HG03175 (cell line): Measurements from ENCODE around the gene D2HGDH.

Experiments used
- ATAC-seq: cut with Tn5 transposase; IDR thresholded peaks from one replicate; pipeline ENCODE4 v1.9.1; 2021; ENCODE audit warnings: mild to moderate bottlenecking, moderate library complexity; ENCODE audit not compliant: unreplicated experiment

D2HGDH gene

DNA sequence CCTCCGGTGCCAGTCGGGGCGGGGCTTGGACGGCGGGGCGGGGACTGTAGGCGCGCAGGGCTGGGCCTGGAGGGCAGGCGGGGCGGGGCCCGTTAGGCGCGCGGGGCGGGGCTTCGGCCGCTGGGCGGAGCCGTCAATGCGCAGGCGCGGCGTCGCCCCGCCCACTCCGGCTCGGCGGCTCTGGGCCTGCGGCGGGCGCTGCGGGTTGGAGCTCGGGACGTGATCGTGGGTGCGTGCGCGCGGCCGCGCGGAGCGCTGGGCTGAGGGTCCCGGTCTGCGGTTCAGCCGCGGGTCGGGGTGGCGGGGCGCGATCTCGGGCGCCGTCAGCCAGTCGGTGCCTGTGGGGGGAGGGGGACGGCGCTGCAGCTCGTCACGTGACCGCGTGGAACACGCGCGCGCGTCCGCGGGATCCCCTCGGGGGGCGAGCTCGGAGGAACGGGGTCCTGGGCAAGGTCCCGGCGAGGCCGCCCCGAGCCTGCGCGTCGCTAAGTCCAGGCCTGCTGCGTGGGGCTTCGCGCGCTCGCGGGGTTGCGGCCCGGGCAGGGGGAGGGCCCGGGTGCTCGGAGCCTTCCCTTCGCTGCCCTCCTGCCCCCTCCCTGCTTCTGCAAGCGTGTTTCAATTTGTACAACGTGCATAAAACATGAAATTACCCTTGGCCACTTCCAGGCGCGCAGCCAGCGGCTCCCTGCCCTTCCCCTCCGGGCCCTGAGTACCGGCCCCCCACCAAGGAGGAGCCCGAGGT, at the start of gene D2HGDH:
D2HGDH (plus strand) TSS at position 164 of the 742 bp plus-strand sequence. CDS start 595 bp downstream, outside the sequence.
- peak; percentile 79 for ATAC-seq

DNA sequence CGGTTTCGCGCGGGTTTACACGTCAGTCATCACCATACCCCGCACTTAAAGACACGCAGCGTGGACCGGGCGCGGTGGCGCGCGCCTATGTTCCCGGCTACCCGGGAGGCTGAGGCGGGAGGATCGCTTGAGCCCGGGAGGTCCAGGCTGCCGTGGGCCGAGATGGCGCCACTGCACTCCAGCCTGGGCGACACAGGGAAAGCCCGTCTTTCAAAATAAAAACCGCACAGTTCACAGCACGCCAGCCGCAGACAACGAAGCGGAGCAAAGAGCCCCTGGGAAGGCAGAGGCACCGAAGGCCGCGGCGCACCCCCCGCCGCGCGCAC, 48.1 kb upstream of the D2HGDH start:
- ATAC-seq = peak; percentile 11

DNA sequence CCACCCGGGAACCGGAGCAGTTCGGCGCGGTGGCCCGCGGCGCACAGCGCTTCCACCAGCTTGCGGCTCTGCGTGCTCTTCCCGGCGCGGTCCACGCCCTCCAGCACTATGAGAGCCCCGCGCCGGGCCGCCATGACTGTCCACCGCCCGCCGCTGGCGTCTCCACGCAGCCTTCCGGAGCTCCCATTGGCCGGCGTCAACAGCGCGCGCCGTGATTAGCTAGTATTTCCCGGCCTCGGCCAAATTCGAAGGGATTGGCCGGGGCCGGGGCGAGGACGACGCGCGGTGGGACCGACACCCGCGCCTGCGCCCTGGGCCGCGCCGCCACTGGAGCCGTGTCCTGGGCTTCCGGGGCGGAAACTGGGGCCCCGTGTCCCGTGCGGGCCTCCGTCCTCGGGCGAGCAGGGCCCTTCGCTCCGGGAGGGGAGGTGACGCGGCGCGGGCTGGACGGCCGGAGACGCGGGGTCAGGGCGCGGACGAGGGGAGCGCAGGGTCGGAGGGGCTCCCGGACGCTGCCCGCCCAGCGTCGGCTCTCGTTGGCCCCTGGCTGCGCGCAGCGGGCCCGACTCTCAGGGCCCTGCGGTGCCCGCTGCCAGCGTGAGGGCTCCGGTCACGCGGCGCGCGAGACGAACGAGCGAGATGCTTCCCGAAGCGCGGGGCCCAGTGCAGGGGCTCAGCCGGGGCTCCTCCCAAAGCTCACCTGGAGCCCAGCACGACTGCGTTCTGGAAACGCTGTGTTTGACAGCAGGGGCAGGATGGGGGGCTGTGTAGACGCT, 47.6 kb upstream of the D2HGDH start, which contains the start of gene DTYMK:
DTYMK (minus strand) TSS at position 166 of the 776 bp plus-strand sequence; CDS start at position 134, 32 bp downstream.
- ATAC-seq = peak; percentile 94

DNA sequence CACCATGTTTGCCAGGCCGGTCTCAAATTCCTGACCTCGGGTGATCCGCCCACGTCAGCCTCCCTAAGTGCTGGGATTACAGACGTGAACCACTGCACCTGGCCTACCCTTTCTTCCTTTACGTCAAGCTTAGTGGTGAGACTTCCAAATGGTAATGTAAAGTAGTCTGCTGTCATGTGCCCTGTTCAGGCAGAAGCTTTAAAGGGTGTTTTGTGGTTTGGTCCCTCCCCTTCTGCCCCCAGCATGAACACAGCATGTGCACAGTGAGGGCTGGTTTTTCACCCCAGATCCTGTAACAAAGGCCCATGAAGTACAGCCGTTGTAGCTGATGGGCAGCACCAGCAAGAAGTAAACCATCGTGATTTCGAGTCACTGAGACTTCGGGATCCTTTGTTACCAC, 45.1 kb upstream of the D2HGDH start:
- no peak for ATAC-seq

DNA sequence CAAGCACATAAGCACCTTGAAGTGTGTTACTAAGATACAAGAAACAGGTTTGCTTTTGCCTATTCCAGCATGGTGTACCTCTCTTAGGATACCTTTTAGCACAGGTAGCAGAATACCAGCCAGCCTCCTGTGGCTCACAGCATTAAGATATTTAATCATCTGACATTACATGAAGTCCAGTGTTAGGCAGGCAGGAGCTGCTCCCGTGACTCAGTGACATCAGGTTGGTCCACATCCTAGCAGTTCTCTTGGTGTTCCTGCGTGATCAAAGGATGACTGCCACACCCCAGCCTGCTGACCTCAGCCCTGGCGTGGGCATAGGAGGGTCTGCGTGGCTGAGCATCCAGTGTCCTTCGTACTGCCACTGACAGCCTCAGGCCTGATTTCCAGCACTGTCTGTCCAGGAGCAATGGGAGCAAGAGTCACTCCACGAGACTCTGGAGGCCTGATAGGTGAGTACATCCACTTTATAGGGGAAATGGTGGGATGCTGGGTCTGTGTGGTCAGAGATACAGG, 44.2 kb upstream of the D2HGDH start:
- no peak for ATAC-seq

DNA sequence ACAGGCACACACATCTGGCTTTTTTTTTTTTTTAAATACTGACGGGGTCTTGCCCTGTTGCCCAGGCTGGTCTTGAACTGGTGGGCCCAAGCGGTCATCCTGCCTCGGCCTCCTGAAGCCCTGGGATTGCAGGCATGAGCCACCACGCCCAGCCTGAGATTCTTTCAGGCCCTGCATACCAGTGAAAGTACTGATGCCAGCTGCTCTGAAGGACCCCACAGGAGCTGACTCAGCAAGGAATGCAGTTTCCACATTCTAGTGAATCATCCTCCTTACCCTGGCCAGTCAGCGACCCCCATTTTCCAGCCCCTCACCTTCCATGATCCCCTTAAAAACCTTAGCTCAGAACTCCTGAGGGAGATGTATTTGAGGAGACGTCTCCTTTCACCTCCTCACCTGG, 42.0 kb upstream of the D2HGDH start:
- ATAC-seq = no peak

DNA sequence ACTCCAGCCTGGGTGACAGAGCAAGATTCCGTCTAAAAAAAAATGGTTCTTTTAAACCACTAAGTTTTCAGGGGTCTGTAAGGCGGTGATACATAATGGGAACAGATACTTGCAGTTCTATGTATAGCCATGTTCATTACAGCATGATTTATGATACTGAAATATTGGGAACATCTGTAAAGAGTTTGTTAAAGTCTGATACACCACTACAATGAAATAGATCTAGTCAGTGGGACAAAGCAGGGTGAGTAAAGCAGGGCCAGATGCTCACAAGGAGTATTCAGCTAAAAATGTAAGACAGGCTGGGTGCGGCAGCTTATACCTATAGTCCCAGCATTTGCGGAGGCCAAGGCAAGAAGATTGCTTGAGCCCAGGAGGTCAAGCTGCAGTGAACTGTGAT, 38.8 kb upstream of the D2HGDH start:
- no peak for ATAC-seq

DNA sequence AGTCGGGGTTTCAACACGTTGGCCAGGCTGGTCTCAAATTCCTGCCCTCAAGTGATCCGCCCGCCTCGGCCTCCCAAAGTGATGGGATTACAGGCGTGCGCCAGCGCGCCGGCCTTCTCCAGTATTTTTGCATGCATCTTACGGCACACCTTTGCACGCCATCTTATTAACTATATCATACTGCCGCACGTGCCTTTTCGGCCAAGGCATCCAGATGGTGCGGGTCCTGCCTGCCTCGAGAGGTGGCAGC, 33.4 kb upstream of the D2HGDH start:
- ATAC-seq = no peak

DNA sequence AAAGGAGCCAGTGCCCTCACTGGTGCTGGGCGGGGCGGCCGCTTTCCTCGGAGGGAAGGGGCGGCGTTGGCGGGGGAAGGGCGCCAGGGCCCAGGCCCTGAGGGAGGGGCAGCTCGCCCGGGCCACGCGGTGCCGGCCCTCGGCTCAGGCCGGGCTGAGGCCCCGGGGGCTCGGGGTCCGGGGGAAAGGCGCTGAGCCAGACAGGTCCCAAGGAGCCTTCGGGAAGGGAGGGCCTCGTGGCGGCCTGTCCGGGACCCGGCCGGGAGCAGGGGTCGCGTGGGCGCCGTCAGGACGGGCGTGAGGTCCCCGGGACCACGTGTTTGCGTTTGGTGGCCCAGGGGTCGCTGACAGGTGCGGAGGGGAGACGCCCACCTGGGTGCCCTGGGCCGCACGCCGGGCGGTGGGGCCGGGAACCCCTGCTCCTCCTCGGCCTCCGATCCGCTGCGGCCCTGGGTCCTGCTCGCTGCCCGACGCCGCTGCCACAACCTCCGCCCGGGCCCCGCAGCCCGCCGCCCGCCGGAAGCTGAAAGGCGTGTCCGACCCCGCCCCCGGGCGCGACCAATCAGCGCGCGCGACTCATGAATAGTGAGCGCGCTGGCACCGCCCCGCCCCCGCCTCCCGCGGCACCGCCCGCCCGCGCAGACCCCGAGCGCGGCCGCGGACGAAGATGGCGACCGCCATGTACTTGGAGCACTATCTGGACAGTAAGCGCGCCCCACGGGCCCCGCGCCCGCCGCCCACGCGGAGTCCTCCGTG, 32.9 kb upstream of the D2HGDH start, which contains the start of gene ING5:
ING5 (plus strand) TSS at position 641 of the 756 bp plus-strand sequence; CDS start at position 668, 27 bp downstream.
- peak; percentile 60 for ATAC-seq

DNA sequence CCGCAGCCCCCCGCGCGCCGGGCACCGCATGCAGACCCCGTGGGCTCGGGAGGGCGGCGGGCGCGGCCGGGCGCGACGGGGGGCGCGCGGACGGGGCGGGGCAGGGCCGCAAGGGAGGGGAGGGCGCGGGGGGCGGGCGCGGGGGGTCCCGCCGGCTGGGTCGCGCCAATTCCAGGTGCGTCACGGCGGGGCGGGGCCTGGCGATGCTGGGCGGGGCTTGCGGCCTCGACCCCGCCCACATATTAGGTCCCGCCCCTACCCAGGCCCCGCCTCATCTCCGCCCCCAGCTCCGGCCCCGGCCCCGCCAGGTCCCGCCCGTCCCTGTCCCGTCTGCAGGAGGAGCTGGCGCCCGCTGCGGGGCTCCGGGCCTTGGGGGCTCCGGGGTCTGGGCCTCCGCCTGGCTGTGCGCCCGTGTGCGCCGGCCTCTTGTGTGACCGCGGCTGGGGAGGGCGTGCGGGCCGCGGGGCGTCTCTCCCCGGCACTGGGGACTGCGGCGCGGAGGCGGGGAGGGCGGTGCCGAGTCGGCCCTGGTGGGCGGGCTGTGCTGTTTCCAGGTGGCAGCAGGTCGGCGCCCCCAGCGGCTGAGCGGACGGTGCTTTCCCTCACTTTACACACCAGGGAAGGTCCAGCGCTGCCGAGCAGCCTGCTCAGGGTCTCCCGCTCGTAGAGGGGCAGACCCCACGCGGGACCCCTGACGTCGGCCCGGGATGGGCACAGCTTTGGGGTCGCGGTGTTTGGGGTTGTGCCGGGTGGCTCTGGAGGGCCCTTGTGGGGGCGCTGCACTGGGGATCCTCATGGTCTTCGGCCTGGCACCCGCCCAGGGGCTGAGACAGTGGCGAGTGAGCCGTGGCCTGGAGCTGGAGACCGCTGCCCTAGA, 32.0 kb upstream of the D2HGDH start:
- ATAC-seq = peak; percentile 72

DNA sequence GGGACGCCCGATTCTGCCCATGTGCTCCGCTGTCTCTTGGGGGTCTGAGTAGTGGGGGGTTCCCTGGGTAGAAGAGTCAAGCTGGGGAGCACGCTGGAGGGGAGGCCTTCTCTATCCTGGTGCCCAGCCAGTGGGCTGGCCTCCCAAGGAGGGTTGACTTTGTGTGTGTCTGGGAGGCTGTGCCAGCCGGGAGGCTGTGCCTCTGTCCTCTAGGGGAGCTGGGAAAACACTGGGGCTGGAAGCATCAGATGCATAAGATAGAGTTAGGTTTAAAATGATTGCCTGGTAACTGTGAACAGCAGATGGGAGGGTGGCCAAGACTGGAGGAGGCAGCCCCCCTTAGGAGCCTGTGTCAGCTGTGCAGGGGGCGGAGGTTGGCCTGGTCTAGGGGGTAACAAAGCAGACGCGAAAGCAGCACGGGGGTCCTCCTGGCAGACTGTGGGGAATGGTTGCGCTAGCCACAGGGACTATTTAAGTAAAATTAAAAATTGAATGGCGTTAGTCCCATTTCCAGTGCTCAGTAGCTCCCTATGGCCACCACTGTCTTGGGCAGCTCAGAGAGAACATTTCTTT, 31.3 kb upstream of the D2HGDH start:
- no peak for ATAC-seq

DNA sequence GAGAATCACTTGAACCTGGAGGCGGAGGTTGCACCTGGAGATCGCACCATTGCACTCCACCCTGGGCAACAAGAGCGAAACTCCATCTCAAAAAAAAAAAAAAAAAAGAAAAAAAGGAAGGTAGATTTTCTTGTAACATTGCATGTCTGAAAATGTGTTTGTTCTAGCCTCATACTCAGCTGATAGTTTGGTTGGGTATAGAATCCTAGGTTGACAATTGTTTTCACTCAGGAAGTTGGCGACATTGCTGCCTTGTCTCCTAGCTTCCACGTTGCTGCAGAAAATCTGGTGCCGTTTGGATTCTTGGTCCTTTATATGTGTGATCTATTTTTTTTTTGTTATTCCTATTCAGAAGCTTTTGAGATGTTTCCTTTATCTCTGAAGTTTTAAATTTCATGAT, 27.9 kb upstream of the D2HGDH start:
- no peak for ATAC-seq

DNA sequence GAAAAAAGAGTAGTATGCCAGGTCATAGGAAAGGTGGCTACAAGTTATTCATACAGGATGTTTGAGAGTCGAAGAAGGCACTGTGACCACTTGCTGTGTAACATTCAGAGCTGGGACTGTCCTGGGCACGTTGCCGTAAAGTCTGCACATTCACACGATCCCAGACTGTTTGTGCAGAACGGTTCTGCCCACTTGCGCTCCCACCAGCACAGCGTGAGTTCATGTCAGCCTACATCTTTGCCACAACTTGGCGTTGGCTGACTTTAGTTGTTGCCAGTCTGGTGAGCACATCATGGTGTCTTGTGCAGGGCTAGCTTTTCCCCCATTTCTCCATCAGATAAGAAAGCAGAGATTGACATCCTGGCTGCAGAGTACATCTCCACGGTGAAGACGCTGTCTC, 25.6 kb upstream of the D2HGDH start:
- no peak for ATAC-seq

DNA sequence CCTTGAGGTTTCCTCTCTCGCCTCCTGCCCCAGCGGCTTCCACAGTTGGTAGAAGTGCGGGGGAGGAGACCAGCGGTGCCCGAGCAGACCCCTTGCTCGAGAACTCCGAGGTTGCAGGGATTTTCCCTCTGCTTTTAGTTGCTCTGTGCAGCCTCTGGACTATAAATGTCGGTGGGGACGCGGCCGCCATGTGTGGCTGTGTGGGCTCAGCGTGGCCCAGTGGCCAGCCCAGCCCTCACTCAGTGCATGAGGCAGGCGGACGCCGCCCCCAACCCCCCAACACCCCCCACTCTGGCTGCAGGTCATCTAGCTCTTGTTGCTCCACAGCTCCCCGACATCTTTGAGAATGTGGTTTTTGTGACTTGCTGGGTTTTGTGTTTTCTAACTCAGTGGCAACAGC, 15.3 kb upstream of the D2HGDH start:
- ATAC-seq = no peak

DNA sequence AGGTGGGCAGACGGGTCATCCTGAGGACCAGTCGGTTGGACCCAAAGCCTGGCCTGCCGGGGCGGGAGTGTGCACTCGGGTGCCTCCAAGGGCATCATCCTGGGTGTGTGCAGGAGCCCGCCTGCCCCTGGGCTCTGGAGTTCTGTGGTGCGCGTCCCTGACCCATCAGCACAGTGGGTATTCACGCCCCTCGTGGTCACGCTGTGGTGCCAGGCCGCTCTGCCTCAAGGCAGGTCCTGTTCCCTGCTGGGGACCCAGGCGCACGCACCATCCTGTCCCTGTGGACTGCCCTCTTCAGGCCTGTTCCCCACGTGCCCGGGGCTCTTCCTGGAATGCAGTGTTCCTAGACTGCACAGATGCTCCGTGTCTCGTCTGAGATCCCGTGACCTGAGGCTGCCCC, 14.3 kb upstream of the D2HGDH start:
- no peak for ATAC-seq

DNA sequence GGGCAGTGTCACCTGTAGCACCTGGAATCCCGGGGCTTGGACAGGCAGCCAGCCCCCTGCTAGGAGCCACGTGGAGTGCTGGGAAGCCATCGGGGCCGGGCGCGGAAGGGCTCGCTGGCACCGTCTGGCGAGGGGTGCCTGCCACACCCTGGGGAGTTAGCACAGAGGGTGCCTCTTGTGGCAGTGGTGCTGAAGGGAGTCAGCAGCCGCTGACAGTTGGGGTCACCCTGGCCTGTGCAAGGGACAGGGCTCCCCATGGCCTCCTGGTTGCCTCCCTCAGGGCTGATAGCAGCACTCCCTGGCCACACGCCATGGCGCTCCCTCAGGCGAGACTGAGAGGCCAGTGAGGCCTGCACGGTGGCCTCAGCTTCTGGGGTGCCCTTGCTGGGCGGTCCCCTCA, 13.9 kb upstream of the D2HGDH start:
- ATAC-seq = no peak

DNA sequence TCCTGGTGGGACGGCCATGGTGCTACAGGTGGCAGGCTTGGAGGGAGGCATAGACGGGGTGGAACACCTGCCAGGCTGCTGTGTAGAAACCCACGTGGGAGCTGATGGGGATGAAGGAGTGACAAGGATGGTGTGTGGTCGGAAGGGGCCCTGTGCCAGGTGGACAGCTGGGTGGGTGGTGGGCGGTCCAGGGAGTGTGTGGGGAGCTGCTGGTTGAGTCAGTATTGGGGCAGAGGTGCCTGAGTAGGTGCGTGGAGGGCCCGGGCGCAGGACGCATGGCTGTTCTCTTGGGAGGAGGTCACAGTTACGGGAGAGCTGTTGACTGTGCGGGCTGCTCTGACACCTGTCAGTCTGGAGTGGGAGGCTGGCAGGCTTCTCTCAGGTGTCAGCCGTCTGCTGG, 12.6 kb upstream of the D2HGDH start:
- no peak for ATAC-seq

DNA sequence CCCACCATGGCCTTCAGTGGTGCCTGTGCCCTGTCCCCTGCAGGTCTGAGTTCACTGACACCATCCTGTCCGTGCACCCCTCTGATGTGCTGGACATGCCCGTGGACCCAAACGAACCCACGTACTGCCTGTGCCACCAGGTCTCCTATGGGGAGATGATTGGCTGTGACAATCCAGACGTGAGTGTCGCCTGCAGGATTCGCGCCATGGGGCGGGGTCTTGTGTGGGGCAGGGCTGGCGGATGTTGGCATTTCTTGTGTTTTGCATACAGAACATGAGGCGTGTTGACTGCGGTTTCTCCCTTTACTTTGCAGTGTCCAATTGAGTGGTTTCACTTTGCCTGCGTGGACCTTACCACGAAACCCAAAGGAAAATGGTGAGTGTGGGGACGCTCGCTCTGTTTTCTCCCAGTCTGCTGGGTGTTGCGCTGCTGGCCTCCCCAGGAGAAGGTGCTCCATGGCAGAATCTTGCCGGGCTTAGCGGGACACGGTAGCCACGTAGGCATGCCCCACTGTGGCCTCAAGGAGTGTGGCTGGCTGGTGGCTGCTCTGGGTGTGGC, 11.5 kb upstream of the D2HGDH start:
- ATAC-seq = no peak

DNA sequence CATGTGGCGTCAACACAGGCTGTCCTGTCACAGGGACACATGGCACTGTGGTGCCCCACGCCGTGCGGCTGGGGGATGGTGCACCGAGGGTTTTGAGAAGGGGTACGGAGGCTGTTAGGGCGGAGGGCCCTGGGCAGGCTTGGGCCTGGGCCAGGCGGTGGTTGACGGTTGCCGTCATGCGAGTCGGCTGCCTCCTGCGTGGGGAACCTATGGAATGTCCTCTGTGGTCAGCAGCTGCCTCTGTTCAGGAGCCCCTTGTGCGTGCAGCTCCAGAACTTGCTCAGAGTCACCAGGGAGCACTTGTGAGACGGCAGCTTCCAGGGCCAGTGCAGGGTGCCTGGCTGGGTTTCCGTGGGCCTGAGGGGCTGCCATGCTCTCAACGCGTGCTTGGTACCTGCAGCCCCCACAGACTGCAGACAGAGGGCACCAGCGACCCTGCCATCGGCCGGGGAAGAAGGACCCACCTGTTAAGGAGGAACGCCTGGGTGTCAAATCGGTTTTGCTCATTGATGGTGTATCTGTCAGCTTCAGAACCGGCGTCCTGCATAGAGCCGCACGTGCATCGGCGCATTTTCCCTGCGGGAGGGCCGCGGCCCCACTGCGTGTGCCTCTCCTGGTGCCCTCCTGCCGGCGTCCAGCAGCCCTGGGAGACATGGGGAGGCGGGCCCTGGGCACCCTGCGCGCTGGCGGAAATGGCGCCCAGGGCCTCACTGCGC, 10.0 kb upstream of the D2HGDH start:
- ATAC-seq = no peak
